ENCODE results near the gene NUCB2.

NUCB2 gene

GRCh38 chr11:17333799-17334586 is 57.5 kb downstream of the NUCB2 start:
- H3K4me3 ChIP-seq (ENCODE audit: low read length), result no peak overlapping the region
- no peak for DNase-seq (ENCODE audit: low read depth)
- TF ChIP-seq CTCF (conservative IDR thresholded peaks at IDR 0.05; ENCODE audit: low read depth, low read length), result no peak

- DNase-seq (ENCODE audit: low read depth), result no peak
- H3K4me3 ChIP-seq (ENCODE audit: low read length), result no peak overlapping the region
- no peak for TF ChIP-seq CTCF (conservative IDR thresholded peaks at IDR 0.05; ENCODE audit: low read depth, low read length)
Observed at GRCh38 chr11:17343257-17343656, 66.7 kb downstream of the NUCB2 start.

GRCh38 chr11:17343907-17344306 is 67.4 kb downstream of the NUCB2 start:
- no peak for TF ChIP-seq CTCF (conservative IDR thresholded peaks at IDR 0.05; ENCODE audit: low read depth, low read length)
- no peak overlapping the region for H3K4me3 ChIP-seq (ENCODE audit: low read length)
- DNase-seq (ENCODE audit: low read depth), result no peak

- TF ChIP-seq CTCF (conservative IDR thresholded peaks at IDR 0.05; ENCODE audit: low read depth, low read length), result no peak
- H3K4me3 ChIP-seq (ENCODE audit: low read length), result no peak overlapping the region
- DNase-seq (ENCODE audit: low read depth), result no peak
Observed at GRCh38 chr11:17347676-17348075, 71.1 kb downstream of the NUCB2 start.

- H3K4me3 ChIP-seq (ENCODE audit: low read length), result no peak overlapping the region
- TF ChIP-seq CTCF (conservative IDR thresholded peaks at IDR 0.05; ENCODE audit: low read depth, low read length), result no peak
- DNase-seq (ENCODE audit: low read depth), result no peak
Observed at GRCh38 chr11:17350455-17351171, 74.1 kb downstream of the NUCB2 start.

GRCh38 chr11:17351172-17351509 is 74.6 kb downstream of the NUCB2 start:
- no peak for DNase-seq (ENCODE audit: low read depth)
- H3K4me3 ChIP-seq (ENCODE audit: low read length), result peak overlapping the region; percentile 71
- peak; percentile 28 for TF ChIP-seq CTCF (conservative IDR thresholded peaks at IDR 0.05; ENCODE audit: low read depth, low read length)

Data from retinal pigment epithelial cell (primary cell).